Ascending aorta (tissue), 2 donors: ENCODE measurements around the gene SOX11. TPM values are rescaled to one million over a fixed set of nuclear protein-coding genes. Genes with fewer than 3 reads are reported as not detected.

ENCODE experiments used
- DNase-seq, 2 donors: peaks; one replicate each; pipeline ENCODE4 v3.0.0-alpha.2; 2019; ENCODE audit warnings: low spot score in 2 of 2
- H3K27ac ChIP-seq, 2 donors: fragments of 200-600 bp; sonication (generic); one replicate each; pipeline ENCODE4 v1.5.1; 2016 to 2017; ENCODE audit warnings: mild to moderate bottlenecking in 1 of 2
- H3K27me3 ChIP-seq: fragments of 200-600 bp; sonication (generic); one replicate; pipeline ENCODE4 v1.5.1; 2017
- H3K36me3 ChIP-seq, 2 donors: fragments of 200-600 bp; sonication (generic); one replicate each; pipeline ENCODE4 v1.5.1; 2016
- H3K4me1 ChIP-seq, 2 donors: fragments of 200-600 bp; sonication (generic); one replicate each; pipeline ENCODE4 v1.5.1; 2016 to 2017; ENCODE audit warnings: mild to moderate bottlenecking in 1 of 2
- H3K4me3 ChIP-seq, 2 donors: fragments of 200-600 bp; sonication (generic); one replicate each; pipeline ENCODE4 v1.5.1; 2016 to 2017; ENCODE audit warnings: mild to moderate bottlenecking in 1 of 2
- H3K9me3 ChIP-seq, 2 donors: fragments of 200-600 bp; sonication (generic); one replicate each; pipeline ENCODE4 v1.5.1; 2016
- CTCF ChIP-seq, 3 experiments: fragments of 200-600 bp in 2 of 3; fragments of 450-650 bp in 1 of 3; sonication (generic) in 2 of 3; IDR thresholded peaks; one replicate each; pipeline ENCODE4 v1.5.1; 2016 to 2019; ENCODE audit warnings: antibody characterized with exemption in 3 of 3, mild to moderate bottlenecking in 1 of 3, moderate library complexity in 1 of 3
- intact Hi-C: fragments of 100-400 bp; cut with DNase I; formaldehyde crosslinking; loops from one replicate; pipeline ENCODE4 v1.15.1; 2023
- total RNA-seq: library from RNA; depleted of rRNA; stranded (reverse); fragments of >200 nt; gene quantifications from one replicate; pipeline ENCODE4 v1.1.0, GENCODE V29; 2016

SOX11 gene
- total RNA-seq, 1 donor from 2014 or later = not detected

- no peak for TF ChIP-seq CTCF (IDR thresholded peaks at IDR 0.05)
- no peak for DNase-seq
- intact Hi-C loops = no loop called here
- Histone ChIP-seq H3K27me3 (no peaks in the 10 kb centered on the region), H3K4me3 (no peak overlapping the region), H3K9me3 (no peaks in the 10 kb centered on the region), H3K27ac (no peak overlapping the region), H3K4me1 (no peaks in the 10 kb centered on the region), H3K36me3 (no peaks in the 10 kb centered on the region)
Measured at GRCh38 chr2:5674026-5674340, 18.2 kb upstream of the SOX11 start.

DNA sequence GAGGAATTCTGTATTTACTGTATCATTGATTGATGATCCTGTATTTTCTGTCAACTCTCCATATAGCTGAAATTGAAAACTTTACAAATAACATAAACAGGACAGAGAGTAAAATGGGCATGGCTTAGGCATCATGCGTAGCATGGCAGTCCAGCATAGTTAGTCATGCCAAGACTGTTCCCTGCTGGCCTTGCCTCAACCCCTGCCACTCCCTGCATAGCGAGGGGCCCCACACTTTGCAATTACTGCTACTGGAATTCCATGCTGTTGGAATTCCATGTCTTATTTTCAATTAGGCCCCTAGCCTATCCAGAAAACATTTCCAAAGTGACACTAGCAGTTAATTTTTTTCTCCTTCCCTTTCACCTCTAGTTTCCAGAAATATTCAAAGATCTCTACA, 15.1 kb upstream of the SOX11 start:
- no peaks in the 10 kb centered on the region for H3K4me1 ChIP-seq
- no peak overlapping the region for H3K27ac ChIP-seq
- H3K36me3 ChIP-seq = no peaks in the 10 kb centered on the region
- H3K4me3 ChIP-seq = no peak overlapping the region
- intact Hi-C loops = no loop called here
- no peaks in the 10 kb centered on the region for H3K9me3 ChIP-seq
- no peak for DNase-seq
- no peak for TF ChIP-seq CTCF (IDR thresholded peaks at IDR 0.05)
- no peaks in the 10 kb centered on the region for H3K27me3 ChIP-seq

GRCh38 chr2:5683471-5683870, 8.7 kb upstream of the SOX11 start:
- H3K4me3 ChIP-seq = no peak overlapping the region
- no peak for TF ChIP-seq CTCF (IDR thresholded peaks at IDR 0.05)
- DNase-seq = no peak
- H3K9me3 ChIP-seq = no peaks in the 10 kb centered on the region
- intact Hi-C loops = no loop called here
- no peaks in the 10 kb centered on the region for H3K27me3 ChIP-seq
- no peaks in the 10 kb centered on the region for H3K36me3 ChIP-seq
- no peaks in the 10 kb centered on the region for H3K4me1 ChIP-seq
- no peak overlapping the region for H3K27ac ChIP-seq

DNA sequence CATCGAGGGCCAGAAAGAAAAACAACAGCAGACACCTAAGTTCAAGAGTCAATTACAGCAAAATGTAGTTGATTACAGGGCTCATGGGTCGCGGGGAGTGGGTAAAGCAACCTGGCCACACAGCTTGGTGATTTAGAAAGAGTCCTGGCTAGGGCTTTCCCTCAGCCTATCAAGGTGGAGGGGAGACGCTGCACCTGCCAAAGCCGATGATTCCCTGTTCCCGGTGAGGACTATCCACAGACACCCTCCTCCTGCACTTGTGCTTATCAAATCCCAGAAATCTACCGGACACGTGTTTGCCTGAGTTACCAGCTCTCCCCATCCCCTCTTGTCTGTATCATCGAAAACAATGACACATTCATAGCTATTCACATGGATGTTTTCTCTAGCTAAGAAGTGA, 7.0 kb upstream of the SOX11 start:
- H3K4me1 ChIP-seq = no peaks in the 10 kb centered on the region
- no peaks in the 10 kb centered on the region for H3K36me3 ChIP-seq
- H3K27ac ChIP-seq = no peak overlapping the region
- H3K4me3 ChIP-seq = no peak overlapping the region
- no peak for TF ChIP-seq CTCF (IDR thresholded peaks at IDR 0.05)
- DNase-seq = no peak
- no peaks in the 10 kb centered on the region for H3K27me3 ChIP-seq
- H3K9me3 ChIP-seq = no peaks in the 10 kb centered on the region
- intact Hi-C loops = no loop called here

DNA sequence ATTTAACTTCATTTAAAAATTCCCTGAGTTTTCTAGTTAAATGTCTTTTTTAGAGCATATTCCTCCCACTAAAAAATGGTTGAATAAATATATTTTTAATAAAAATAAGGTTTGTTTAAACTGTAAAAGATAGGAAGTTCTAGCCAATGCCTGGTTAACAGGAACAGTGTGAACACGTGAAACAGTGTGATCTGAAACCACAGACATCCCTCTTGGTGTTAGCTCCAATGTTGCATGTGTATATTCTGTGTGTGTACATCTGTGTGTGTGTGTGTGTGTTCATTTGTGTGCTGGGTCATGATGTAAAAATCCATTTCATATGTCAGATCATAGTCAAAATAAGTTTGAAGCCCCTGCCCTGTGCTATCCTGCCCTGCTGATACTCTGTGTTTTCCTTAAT, 6.1 kb upstream of the SOX11 start:
- no peaks in the 10 kb centered on the region for H3K9me3 ChIP-seq
- H3K27me3 ChIP-seq = no peaks in the 10 kb centered on the region
- H3K36me3 ChIP-seq = no peaks in the 10 kb centered on the region
- no peak overlapping the region for H3K27ac ChIP-seq
- intact Hi-C loops = no loop called here
- H3K4me1 ChIP-seq = no peaks in the 10 kb centered on the region
- no peak for DNase-seq
- TF ChIP-seq CTCF (IDR thresholded peaks at IDR 0.05) = no peak
- H3K4me3 ChIP-seq = no peak overlapping the region

DNA sequence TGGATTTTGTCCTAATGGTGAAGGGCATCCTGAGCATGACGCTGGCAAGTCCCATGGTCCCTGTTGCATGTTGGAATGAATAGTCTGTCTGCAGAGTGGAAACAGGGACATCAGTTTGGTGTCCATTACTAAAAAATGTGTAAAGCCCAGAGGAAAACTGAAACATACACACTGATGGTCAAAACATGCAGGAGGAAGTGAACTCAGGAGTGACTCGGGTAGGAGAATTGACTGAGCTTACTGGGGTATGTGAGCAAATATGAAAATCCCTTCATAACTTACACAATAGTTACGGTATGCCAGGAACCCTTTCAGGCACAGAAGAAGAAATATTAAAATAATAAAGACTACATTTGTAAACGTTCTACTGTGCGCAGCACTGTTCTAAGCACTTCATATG, 5.6 kb upstream of the SOX11 start:
- DNase-seq = no peak
- no peak overlapping the region for H3K4me3 ChIP-seq
- H3K4me1 ChIP-seq = no peaks in the 10 kb centered on the region
- H3K9me3 ChIP-seq = no peaks in the 10 kb centered on the region
- H3K36me3 ChIP-seq = no peaks in the 10 kb centered on the region
- no peak for TF ChIP-seq CTCF (IDR thresholded peaks at IDR 0.05)
- intact Hi-C loops = no loop called here
- no peak overlapping the region for H3K27ac ChIP-seq
- H3K27me3 ChIP-seq = no peaks in the 10 kb centered on the region
